ENCODE measurements around the gene HTR5A.

The HTR5A gene

DNA sequence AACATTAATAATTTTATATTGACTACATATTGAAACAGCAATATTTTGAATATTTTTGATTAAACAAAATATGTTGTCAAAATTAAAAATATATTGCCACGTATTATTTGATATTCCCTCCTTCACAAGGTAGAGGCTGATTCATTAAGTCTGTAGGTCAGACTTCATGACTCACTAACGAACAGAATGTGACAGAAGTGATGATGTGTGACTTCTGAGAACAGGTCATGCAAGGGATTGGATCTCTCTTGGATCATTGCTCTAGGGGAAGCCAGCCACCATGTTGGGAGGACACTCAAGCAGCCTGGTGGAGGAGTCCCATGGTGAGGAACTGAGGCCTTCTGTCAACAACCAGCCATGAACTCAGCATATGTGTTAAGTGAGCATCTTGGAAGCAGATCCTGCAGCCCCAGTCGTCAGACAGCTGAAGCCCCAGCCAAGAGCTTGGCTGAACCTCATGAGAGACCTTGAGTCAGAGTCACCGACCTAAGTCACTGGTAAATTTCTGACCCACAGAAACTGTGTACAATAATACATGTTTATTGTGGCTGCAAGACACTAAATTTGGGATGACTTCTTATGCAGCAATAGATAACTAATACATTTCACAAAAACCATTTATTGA lies 66.6 kb downstream of the HTR5A start:
- TF ChIP-seq ZNF341 (tag by site-specific recombination; IDR thresholded peaks at IDR 0.05; ENCODE audit: low read depth): no peak
- TF ChIP-seq, protein P1, sequence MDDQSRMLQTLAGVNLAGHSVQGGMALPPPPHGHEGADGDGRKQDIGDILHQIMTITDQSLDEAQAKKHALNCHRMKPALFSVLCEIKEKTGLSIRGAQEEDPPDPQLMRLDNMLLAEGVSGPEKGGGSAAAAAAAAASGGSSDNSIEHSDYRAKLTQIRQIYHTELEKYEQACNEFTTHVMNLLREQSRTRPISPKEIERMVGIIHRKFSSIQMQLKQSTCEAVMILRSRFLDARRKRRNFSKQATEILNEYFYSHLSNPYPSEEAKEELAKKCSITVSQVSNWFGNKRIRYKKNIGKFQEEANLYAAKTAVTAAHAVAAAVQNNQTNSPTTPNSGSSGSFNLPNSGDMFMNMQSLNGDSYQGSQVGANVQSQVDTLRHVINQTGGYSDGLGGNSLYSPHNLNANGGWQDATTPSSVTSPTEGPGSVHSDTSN (CRISPR knock-in tag; IDR thresholded peaks at IDR 0.05): no peak
- TF ChIP-seq SETDB1 (IDR thresholded peaks at IDR 0.05; ENCODE audit: insufficient read length, low read length): no peak
- no peak for TF ChIP-seq WT1 (tag by site-specific recombination; IDR thresholded peaks at IDR 0.05)
- no peak for TF ChIP-seq ZNF548 (tag by site-specific recombination; IDR thresholded peaks at IDR 0.05)
- no peak for TF ChIP-seq ZXDB (tag by site-specific recombination; IDR thresholded peaks at IDR 0.05)
- TF ChIP-seq ZNF112 (tag by site-specific recombination; IDR thresholded peaks at IDR 0.05): no peak
- TF ChIP-seq ZNF629 (tag by site-specific recombination; IDR thresholded peaks at IDR 0.05): no peak
- TF ChIP-seq, protein P2, sequence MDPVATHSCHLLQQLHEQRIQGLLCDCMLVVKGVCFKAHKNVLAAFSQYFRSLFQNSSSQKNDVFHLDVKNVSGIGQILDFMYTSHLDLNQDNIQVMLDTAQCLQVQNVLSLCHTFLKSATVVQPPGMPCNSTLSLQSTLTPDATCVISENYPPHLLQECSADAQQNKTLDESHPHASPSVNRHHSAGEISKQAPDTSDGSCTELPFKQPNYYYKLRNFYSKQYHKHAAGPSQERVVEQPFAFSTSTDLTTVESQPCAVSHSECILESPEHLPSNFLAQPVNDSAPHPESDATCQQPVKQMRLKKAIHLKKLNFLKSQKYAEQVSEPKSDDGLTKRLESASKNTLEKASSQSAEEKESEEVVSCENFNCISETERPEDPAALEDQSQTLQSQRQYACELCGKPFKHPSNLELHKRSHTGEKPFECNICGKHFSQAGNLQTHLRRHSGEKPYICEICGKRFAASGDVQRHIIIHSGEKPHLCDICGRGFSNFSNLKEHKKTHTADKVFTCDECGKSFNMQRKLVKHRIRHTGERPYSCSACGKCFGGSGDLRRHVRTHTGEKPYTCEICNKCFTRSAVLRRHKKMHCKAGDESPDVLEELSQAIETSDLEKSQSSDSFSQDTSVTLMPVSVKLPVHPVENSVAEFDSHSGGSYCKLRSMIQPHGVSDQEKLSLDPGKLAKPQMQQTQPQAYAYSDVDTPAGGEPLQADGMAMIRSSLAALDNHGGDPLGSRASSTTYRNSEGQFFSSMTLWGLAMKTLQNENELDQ (tag by site-specific recombination; IDR thresholded peaks at IDR 0.05; ENCODE audit: low read depth): no peak
- TF ChIP-seq KLF16 (tag by site-specific recombination; IDR thresholded peaks at IDR 0.05): no peak
- TF ChIP-seq ZNF184 (tag by site-specific recombination; IDR thresholded peaks at IDR 0.05): no peak
- no peak for TF ChIP-seq ZNF433 (tag by site-specific recombination; IDR thresholded peaks at IDR 0.05; ENCODE audit: low read depth)
- no peak for TF ChIP-seq ZNF707 (tag by site-specific recombination; IDR thresholded peaks at IDR 0.05)
- no peak for TF ChIP-seq ZNF785 (tag by site-specific recombination; IDR thresholded peaks at IDR 0.05)
- TF ChIP-seq ZNF266 (tag by site-specific recombination; IDR thresholded peaks at IDR 0.05; ENCODE audit: low read depth): no peak
- no peak for TF ChIP-seq ZNF155 (tag by site-specific recombination; IDR thresholded peaks at IDR 0.05)
- TF ChIP-seq ZNF561 (tag by site-specific recombination; IDR thresholded peaks at IDR 0.05; ENCODE audit: borderline replicate concordance): no peak
- Histone ChIP-seq H3K9me3 (ENCODE audit: control insufficient read depth, insufficient read depth, low read depth, low read length) (no peaks in the 10 kb centered on the region), H3K4me3 (ENCODE audit: low read depth, low read length) (no peak overlapping the region), H3K27ac (ENCODE audit: extremely low read depth, low read depth, low read length) (no peak overlapping the region), H3K36me3 (ENCODE audit: control insufficient read depth in 2 of 2, insufficient read depth in 1 of 2, low read length in 2 of 2) (no peaks in the 10 kb centered on the region), H3K4me1 (ENCODE audit: control insufficient read depth, insufficient read depth, low read length) (no peaks in the 10 kb centered on the region)
- ChIA-PET POLR2A (no interaction called here), CTCF (no interaction called here)

All from HEK293 (cell line).